ENCODE measurements around the gene IL3RA.
"Not testable (repeated sequence)": the region's sequence is repeated elsewhere in the genome, so short reads cannot be mapped to it uniquely, and the experiment has no call there.

IL3RA gene

DNA sequence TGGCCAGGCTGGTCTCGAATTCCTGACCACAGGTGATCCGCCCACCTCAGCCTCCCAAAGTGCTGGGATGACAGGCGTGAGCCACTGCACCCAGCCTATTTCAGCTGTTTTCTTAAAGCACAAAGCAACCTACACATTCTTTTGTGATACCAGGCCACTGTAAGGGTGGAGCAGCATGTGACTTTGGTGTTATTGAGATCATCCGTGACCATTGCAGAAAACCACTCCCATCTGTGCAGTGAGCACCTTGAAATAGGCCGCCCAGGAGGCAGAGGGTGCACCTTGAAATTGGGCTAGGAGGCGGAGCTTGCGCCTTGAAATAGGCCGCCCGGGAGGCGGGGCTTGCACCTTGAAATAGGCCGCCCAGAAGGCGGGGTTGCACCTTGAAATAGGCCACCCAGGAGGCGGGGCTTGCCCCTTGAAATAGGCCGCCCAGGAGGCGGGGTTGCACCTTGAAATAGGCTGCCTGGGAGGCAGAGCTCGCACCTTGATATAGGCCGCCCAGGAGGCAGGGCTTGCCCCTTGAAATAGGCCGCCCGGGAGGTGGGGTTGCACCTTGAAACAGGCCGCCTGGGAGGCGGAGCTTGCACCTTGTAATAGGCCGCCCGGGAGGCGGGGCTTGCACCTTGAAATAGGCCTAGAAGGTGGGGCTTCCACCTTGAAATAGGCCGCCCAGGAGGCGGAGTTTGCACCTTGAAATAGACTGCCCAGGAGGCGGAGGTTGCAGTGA, 64.3 kb downstream of the IL3RA start:
- DNase-seq, result no peak

- no peak for DNase-seq
Measured at GRCh38 chrX:1401611-1402430, 65.2 kb downstream of the IL3RA start.

DNA sequence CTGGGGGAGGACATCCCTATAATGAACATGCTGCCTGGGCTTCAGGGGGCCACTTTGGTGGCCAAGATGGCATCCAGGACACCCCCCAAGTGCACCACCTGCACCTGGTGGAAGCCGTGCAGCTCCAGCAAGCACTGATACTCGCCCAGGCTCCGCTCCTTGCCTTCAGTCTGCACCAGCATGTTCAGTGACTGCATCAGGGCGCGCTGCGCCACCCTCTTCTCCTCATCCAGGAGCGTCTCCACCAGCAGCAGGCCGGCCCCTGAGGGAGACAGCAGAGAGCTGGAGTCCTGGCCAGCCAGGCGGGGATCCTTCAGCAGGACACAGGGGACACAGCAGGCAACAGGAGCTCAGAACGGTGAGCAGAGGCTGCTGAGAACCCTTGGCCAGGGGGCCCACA, 66.6 kb downstream of the IL3RA start:
- DNase-seq, result no peak

- not testable (repeated sequence) for DNase-seq
Measured at GRCh38 chrX:1403867-1404266, 67.3 kb downstream of the IL3RA start.

- DNase-seq, result not testable (repeated sequence)
Measured at GRCh38 chrX:1405769-1406168, 69.2 kb downstream of the IL3RA start.

DNA sequence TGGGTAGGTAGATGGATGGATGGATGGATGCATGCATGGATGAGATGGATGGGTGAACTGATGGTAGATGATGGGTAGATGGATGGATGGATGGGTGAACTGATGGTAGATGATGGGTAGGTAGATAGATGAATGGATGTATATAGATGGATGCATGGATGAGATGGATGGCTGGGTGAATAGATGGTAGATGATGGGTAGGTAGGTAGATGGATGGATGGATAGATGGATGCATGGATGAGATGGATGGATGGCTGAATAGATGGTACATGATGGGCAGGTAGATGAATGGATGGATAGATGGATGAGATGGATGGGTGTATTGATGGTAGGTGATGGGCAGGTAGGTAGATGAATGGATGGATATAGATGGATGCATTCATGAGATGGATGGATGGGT, 70.5 kb downstream of the IL3RA start:
- no peak for DNase-seq

- no peak for DNase-seq
Measured at GRCh38 chrX:1411326-1411725, 74.7 kb downstream of the IL3RA start.

DNA sequence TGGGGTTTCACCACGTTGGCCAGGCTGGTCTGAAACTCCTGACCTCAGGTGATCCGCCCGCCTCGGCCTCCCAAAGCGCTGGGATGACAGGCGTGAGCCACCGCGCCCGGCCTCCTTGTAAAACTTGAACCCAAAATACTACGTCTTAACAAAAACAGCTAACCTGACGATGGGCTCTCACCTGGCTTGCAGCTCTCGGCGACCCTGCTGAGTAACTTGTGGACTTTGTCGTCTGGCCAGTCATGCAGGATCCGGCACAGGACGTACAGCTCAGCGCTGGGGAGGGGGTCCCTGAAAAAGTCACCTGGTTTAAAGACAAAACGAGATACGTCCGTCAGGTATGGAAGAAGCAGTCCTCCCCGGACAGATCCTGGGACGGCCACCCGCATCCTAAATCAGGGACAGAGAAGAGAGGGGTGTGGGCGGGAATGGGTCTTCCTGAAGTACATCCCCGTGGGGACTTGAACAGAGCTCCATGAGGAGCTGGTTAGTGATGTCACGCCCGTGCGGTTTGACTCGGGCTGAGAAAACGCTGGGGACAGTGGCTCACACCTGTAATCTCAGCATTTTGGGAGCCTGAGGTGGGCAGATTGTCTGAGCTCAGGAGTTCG, 76.1 kb downstream of the IL3RA start:
- no peak for DNase-seq

DNA sequence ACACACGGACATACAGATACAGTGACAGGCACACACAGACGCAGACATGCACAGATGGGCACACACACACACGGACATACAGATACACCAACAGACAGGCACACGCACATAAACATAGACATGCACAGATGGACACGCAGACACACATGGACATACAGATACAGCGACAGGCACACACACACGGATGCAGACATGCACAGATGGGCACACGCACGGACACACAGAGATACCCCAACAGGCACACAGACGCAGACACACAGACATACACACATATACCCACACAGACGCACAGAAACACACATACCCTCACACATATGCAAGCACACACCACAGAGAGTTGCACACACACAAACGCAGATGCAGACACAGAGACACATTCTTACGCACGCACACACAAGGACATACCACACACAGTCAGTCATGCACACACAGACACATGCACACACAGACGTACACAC, 79.8 kb downstream of the IL3RA start:
- no peak for DNase-seq

- DNase-seq, result no peak
Measured at GRCh38 chrX:1416965-1417760, 80.6 kb downstream of the IL3RA start.

- DNase-seq, result no peak
Measured at GRCh38 chrX:1417921-1418771, 81.6 kb downstream of the IL3RA start.

DNA sequence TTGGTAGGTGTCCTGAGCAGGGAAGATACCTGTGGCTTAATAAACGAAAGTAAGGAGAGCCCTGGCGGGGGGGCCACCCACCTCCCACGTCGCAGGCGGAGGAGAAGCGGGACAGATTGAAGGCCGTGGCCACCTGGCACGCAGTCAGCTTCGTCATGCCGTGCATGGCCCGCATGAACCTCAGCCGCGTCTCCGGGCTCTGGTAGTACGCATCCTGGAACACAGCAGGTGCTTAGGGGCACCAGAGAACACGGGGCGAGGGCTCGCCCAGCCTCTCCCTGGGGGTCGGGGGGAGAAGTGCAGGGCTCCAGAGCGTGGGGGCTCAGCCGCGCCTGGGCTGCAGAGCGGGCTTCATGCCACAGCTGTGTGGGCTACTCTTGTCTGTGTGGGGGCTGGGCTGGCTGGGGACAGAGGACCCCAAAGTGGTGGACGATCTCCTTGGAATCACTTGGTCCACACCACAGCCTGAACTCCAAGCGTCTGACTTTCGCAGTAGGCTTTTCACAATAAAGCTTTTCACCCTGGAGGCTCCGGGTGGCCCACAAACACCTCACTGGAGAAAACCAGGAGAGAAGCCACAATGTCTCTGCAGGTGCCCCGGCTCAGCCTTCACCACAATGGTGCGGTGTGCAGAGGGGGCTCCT, 82.4 kb downstream of the IL3RA start:
- no peak for DNase-seq

- no peak for DNase-seq
Measured at GRCh38 chrX:1419545-1420355, 83.2 kb downstream of the IL3RA start.

DNA sequence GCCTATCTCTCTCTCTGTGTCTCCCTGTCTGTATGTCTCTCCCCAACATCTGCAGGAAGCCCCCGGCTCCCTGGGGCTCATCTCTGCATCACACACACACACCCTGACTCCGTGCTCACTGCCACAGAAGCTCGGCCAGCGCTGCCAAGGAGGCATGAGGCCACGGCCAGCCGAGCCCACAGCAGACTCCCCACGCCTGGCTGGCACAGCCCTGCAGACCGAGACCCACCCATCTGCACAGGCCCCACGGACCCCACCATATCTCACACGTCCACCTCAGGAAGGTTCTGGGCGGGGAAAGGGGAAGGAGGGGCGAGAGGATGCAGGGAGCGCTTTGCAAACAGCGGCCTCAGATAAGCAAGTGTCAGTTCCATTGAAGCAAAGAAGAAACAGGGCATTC, 83.8 kb downstream of the IL3RA start:
- no peak for DNase-seq

- DNase-seq, result no peak
Measured at GRCh38 chrX:1421433-1422134, 85.0 kb downstream of the IL3RA start.

DNA sequence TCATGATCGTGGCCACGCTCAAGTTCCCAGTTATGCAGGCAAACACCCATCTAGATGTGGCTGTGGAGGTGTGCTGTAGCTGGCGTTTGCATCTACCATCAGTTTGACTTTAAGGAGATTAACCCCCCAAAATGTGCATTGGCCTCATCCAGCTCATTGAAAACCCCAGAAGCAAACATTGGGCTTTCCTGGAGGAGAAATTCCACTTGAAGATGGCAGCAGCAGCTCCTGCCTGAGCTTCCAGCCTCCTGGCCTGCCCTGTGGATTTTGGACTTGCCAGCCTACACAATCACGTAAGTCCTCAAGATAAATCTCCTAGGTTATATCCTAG, 85.5 kb downstream of the IL3RA start:
- DNase-seq, result no peak

GRCh38 chrX:1423215-1423614, 86.6 kb downstream of the IL3RA start:
- no peak for DNase-seq

- DNase-seq, result no peak
Measured at GRCh38 chrX:1424147-1424851, 87.7 kb downstream of the IL3RA start.

GRCh38 chrX:1425381-1425780, 88.8 kb downstream of the IL3RA start:
- DNase-seq, result no peak
